SH-SY5Y (cell line): ENCODE results near the gene COQ9.

ENCODE experiments used
- GATA2 ChIP-seq: IDR thresholded peaks from 2 replicates; pipeline ENCODE4 v1.6.1; 2011; ENCODE audit warnings: mild to moderate bottlenecking, low read depth, low read length
- GATA3 ChIP-seq: IDR thresholded peaks from 2 replicates; pipeline ENCODE4 v1.6.1; 2011; ENCODE audit warnings: low read depth, mild to moderate bottlenecking, low read length, moderate library complexity

The COQ9 gene

DNA sequence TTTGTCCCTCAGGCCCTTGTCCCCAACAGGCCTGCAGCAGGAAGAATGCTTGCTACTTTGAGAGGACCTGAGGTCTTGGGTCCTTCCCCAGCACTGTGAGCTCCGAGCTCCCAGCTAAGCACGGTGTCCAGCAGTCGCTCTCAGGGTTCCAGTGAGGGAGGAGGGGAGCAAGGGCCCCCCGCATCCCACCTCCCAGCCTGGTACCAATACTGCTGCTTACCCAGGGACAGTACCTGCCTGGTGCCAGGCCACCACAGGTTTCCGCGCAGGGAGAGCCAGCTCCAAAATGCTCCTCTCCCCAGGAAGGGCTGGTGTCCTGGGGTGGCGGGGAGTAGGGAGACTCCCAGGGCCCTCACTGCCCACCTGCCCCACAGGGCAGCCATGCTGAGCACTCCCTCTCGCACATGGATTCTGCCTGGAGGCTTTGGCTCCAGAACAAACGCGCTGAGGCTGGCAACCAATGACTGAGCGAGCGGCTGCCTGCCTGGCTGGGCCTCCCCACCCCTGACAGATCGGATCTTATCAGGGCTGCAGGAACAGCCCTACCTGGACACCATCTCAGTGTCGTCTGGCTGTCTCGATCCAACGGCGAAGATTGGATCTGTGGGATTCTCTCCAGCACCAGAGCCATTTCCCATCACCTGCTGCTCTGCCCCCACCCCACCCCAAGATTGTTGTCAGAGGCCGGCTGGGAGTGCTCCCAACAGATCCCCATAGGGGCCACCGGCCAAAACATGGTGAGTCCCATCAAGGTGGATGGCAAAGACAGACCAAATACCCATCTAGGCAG lies 36.6 kb downstream of the COQ9 start:
- TF ChIP-seq GATA2 (peak; percentile 99), GATA3 (no peak)

GRCh38 chr16:57484515-57485005 lies 37.3 kb downstream of the COQ9 start:
- no peak for TF ChIP-seq GATA2
- no peak for TF ChIP-seq GATA3

DNA sequence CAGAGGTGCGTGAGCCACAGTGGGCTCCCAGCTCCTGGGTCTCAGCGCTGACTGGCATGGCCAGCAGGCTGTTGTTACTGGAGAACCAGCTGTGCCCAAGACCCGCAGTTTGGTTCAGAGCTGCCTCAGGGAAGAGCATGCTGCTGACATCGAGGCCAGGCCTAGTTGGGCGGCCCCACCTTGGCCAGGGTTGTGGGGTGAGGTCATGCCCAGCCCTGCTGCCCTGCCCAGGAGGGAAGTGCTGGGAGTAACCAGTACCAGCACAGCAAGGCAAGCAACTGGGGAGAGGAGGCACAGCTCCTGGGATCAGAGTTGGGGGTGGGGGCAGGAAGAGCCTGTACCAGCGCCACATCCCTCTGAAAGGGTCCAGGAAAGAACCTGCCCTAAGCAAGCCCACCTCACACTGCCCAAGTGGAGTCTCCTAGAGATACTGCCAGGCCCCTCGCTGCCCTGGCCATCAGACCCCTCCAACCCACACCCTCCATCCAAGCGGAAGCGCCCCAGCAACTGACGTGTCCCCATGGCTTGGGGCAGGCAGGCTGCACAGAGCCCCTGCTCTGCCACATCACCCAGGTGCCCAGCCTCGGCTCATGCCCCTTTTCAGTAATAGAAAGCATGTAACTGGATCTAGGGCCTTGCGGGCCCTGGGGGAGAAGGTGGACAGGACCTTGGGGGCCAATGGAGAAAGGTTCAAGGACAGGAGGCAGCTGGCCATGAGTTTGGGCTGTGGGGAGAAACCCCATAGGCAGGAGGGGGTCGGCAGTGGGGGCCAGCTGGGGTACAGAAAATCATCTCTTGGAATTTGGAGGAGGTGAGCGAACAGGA lies 38.0 kb downstream of the COQ9 start:
- TF ChIP-seq GATA3: no peak
- no peak for TF ChIP-seq GATA2

DNA sequence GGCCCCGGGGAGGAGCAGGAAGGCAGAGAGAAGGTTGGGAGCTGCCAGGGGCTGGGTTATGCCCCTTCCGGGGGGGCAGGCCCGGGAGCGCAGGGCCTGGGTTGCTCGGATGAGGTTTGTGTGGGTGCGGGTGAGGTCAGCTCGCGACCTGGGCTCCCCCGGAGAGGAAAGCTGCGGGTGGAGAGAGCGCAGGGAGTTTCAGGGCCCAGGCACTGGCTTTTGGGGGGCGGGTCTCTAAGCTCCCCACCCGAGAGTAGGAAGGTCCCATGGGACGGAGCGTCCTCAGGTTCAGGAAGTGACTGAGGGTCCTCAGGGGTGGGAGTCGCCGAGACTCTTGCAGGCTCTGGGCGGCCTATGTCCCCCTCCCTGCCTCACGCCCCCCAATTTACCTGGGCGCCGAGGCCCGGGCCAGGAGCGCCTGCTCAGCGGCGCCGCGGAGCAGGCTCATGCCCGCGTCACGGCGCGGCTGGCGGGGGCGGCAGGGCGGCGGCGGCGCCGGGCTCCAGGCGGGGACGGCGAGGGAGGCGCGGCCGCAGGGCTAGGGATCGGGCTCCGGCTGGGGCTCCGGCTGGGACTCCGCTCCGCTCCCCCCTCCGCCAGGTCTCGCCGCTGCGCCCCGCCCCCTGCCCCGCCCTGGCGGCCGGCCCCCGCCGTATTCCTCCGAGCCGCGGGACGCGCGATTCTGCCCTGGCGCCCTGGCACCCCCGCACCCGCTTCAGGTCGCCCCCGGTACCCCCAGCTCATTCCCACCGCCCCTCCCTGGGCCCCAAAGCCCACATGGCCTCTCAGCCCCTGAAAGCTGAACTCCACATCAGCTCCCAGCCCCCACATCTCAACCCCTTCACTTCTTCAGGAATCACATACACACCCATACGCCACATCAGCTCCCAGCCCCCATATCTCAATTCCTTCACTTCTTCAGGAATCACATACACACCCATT lies 38.9 kb downstream of the COQ9 start, which contains the start of gene DOK4:
DOK4 (minus strand) TSS at position 578 of the 942 bp plus-strand sequence. CDS start 6,986 bp downstream, outside the sequence.
- TF ChIP-seq GATA2: no peak
- TF ChIP-seq GATA3: no peak

DNA sequence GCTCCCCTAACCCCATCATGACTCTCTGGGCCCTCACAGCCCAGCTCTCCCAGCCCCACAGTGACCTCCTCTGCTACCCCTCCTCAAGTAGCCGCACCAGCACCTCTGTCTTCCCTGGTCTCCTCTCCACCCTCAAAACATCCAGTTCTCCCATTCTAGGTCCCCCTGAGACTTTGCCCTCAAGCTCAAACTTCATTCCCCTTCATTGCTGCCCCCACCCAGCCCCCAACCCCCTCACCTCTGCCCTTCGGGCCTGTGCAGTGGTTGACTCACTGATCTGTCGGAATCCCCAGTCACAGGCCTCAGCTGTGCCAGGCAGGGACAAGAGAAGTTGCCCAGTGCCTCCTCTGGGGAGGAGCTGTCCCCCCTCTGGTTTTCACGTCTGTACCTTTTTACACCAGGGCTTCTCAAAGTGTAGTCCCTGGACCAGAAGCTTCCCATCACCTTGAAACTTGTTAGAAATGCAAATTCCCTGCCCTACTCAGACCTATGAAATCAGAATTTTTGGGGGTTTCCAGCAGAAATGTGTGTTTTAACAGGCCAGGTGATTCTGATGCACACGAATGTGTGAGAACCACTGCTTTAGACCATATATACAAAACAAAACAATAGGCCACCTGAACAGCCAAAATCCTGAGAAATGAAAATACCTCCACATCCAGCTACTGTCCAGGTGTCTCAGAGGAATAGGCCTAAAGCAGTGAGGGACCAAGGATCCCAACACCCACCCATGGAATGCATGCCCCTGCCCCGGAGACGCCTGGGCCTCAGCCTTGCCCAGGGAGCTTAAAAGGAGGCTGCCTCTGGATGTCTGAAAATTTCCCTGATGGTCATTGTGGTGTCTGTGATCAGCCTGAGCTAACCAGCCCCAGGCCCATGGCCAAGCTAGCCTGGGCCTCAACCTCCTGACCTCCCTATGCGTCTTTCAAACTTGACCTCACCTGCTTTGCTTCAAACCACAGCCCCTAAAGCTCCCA lies 39.9 kb downstream of the COQ9 start:
- no peak for TF ChIP-seq GATA2
- no peak for TF ChIP-seq GATA3

DNA sequence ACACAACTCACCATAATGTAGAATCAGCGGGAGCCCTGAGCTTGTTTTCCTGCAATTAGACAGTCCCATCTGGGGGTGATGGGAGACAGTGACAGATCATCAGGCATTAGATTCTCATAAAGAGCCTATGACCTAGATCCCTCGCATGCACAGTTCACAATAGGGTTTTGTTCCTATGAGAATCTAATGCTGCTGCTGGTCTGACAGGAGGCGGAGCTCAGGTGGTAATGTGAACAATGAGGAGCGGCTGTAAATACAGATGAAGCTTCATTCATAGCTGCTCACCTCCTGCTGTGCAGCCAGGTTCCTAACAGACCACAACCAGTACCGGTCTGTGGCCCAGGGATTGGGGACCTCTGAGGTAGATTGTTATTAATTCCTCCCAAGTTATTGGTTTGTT lies 42.0 kb downstream of the COQ9 start:
- TF ChIP-seq GATA2 (no peak), GATA3 (no peak)

GRCh38 chr16:57493767-57494166 lies 46.5 kb downstream of the COQ9 start:
- TF ChIP-seq GATA2: no peak
- TF ChIP-seq GATA3: no peak

GRCh38 chr16:57497121-57497520 lies 49.8 kb downstream of the COQ9 start:
- no peak for TF ChIP-seq GATA3
- TF ChIP-seq GATA2: no peak

DNA sequence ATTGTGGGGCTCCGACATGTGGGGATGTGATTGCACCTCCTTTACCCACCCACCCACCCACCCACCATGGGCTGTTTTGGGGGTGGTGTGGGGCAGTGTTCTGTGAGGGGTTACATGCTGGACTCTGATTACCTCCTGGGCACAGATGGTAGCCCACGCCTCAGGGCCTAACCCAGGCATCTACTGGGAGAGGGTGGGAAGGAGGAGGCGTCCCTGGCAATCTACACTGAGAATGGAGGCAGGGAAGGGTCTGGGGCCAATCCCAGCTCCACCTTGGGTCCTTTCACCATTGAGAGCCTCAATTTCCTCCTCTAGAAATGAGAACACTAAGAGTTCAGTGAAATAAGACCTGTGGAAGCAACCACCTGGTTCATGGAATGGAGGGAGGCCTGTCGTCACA lies 50.8 kb downstream of the COQ9 start:
- TF ChIP-seq GATA3: no peak
- no peak for TF ChIP-seq GATA2

DNA sequence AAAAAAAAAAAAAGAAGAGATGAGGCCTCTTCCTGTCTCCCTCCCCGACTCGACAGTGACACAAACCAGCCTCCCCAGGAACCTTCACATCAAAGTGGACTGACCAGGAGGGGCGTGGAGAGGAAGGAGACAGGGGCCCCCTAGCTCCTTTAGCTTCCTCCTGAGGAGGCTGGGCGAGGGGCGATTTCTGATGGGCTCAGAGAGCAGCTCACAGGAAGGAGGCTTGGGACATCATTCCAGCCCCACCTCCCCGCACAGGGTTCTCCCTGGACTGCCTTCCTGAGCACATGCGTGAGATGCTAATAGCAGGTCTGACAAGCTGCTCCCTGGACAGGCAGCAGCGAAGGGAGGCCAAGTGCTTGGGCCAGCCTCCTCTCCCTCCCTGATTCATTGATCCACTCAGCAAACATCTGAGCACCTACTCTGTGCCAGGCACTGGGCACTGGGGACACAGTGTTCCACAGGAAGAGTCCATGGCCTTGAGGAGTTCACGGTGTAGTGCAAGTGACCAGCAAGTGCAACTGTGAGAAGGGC lies 53.4 kb downstream of the COQ9 start:
- TF ChIP-seq GATA2: no peak

DNA sequence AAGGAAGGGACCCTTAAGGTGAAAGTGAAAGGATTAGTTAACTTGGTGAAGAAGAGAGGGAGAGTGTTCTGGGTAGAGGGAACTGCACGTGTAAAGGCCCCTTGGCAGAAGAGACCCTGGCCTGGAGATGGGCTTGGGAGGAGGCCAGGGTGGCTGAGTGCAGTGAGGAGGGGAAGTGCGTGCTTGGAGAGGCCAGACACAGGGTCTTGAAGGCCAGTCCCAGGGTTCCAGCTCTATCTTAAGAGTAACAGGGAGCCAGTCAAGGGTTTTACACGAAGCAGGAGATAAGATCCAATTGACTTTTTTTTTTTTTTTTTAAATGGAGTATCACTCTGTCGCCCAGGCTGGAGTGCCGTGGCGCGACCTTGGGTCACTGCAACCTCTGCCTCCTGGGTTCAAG lies 54.2 kb downstream of the COQ9 start:
- TF ChIP-seq GATA3 (no peak), GATA2 (no peak)

DNA sequence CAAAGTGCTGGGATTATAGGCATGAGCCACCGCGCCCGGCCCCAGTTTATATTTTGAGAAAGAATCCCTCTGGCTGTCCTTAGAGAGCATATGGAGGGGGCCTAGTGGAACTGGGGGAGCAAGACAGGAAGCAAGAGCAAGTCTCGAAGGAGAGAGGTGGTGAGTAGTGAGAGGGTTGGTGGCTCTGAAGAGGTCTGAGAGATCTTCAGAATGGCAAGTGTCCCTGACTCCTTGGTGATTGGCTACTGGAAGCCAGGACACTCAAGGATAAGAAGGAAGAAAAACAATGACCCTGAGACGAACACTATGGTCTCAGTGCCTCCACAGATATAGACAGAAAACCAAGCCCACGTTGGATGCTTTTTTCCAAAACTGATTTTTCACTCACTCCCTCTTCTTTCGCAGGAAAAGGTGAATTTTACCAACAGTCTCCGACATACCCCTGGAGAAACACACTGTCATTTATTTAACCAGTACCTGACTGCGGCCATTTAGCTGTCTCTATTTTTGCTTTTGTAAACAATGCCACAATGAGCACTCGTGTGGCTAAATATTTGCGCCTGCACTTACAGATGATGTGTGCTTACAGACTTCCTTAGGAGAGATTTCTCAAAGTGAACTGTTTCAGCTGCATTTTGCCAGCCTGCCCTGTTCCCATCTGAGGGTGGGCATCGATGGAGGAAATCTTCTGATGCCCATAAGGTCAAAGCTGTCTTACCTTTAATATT lies 54.9 kb downstream of the COQ9 start:
- TF ChIP-seq GATA3 (no peak), GATA2 (no peak)

DNA sequence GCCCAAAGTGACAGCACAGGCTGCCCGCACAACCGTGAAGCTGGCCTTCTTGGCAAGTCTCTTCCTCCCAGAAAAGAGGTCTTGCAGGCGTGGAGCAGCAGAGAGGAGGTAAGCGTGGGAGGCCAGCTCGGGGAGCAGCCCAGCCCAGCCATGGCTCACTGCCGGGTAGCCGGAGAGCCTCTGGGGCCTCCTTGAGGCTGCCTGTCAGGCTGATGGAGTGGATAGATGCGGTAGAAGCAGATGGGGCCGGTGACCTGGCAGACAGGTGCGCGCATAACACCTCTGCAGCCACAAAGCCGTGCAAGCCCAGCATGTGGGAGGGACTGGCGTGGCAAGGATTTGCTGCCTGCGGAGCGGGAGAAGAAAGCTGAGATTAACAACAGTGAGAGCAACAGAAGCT lies 56.1 kb downstream of the COQ9 start:
- no peak for TF ChIP-seq GATA3
- no peak for TF ChIP-seq GATA2
